GM04504 (cell line): Measurements from ENCODE around the gene PLEK2.
"Not testable (repeated sequence)": the region's sequence is repeated elsewhere in the genome, so short reads cannot be mapped to it uniquely, and the experiment has no call there.

ENCODE experiments used
- DNase-seq: peaks from one replicate; pipeline ENCODE4 v3.0.0-alpha.2; 2012; ENCODE audit warnings: low read depth

Gene PLEK2

GRCh38 chr14:67358924-67359774 is 52.8 kb downstream of the PLEK2 start:
- peak; percentile 25 for DNase-seq

- no peak for DNase-seq
Observed at GRCh38 chr14:67357969-67358354, 54.0 kb downstream of the PLEK2 start.

- no peak for DNase-seq
Observed at GRCh38 chr14:67357186-67357968, 54.6 kb downstream of the PLEK2 start.

GRCh38 chr14:67352055-67352454 is 59.9 kb downstream of the PLEK2 start:
- DNase-seq: no peak

GRCh38 chr14:67345583-67345982 is 66.4 kb downstream of the PLEK2 start:
- DNase-seq: no peak

GRCh38 chr14:67343601-67344230 is 68.2 kb downstream of the PLEK2 start:
- no peak for DNase-seq

- not testable (repeated sequence) for DNase-seq
Observed at GRCh38 chr14:67341231-67341630, 70.7 kb downstream of the PLEK2 start.
